Inflammatory macrophage treated with lipopolysaccharide for 4 hours (primary cell): ENCODE measurements around the gene ERMP1.
A peak's percentile ranks its signal among the peaks of the same experiment; 100 is the strongest.
"Not testable (repeated sequence)": the region's sequence is repeated elsewhere in the genome, so short reads cannot be mapped to it uniquely, and the experiment has no call there.

Experiments
- DNase-seq: peaks from one replicate; pipeline ENCODE4 v3.0.0-alpha.2; 2020

The ERMP1 gene

DNA sequence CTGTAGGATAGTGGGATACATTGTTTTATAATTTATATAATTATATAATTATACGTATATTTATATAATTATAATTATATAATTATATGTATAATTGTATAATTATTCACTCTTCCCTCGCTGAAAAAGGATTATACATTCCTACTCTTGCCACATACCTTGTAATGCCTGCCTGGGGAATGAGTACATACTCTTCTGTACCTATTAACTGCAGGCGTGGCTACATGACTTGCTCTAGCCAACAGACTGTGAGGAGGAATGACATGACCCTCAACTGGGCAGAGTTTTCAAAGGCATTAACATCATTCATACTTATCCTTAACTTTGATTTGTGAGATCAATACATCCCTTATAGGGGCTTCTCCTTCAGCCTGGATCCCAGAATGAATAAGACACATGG is 19.1 kb downstream of the ERMP1 start:
- no peak for DNase-seq

GRCh38 chr9:5811751-5812150 is 21.2 kb downstream of the ERMP1 start:
- DNase-seq, result no peak

- no peak for DNase-seq
Observed at GRCh38 chr9:5805478-5805877, 27.4 kb downstream of the ERMP1 start.

GRCh38 chr9:5801739-5802113 is 31.2 kb downstream of the ERMP1 start:
- DNase-seq, result no peak

GRCh38 chr9:5800969-5801738 is 31.8 kb downstream of the ERMP1 start:
- no peak for DNase-seq

DNA sequence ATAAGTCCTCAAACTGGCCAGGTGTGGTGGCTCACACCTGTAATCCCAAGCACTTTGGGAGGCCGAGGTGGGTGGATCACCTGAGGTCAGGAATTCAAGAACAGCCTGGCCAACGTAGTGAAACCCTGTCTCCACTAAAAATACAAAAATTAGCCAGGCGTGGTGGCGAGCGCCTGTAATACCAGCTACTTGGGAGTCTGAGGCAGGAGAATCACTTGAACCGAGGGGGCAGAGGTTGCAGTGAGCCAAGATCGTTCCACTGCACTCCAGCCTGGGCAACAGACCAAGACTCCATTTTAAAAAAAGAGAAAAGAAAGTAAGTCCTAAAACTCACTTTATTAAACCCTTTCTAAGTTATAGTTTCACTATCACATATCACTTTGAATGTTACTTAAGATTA is 32.5 kb downstream of the ERMP1 start:
- DNase-seq, result not testable (repeated sequence)

DNA sequence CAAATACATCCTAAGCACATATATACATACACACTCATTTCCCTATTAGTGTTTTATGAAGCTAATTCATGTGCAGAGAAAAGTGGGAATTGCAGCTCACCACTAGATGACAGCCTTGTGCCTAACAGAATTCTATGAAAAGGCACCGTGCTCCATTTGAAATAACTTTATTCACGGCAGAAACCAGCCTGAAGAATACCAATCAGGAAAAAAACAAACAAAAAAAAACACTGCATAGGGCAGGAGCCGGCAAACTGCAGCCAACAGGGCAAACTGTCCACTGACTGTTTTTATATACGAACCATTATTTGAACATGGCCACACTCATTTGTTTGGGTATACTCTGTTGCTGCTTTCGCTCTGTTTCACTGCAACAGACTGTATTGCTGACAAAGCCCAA is 33.6 kb downstream of the ERMP1 start:
- DNase-seq, result no peak

GRCh38 chr9:5798581-5798980 is 34.3 kb downstream of the ERMP1 start:
- no peak for DNase-seq

- DNase-seq, result no peak
Observed at GRCh38 chr9:5796298-5796697, 36.6 kb downstream of the ERMP1 start.

GRCh38 chr9:5793812-5794211 is 39.1 kb downstream of the ERMP1 start:
- DNase-seq, result no peak

GRCh38 chr9:5791870-5792269 is 41.0 kb downstream of the ERMP1 start:
- DNase-seq, result no peak

DNA sequence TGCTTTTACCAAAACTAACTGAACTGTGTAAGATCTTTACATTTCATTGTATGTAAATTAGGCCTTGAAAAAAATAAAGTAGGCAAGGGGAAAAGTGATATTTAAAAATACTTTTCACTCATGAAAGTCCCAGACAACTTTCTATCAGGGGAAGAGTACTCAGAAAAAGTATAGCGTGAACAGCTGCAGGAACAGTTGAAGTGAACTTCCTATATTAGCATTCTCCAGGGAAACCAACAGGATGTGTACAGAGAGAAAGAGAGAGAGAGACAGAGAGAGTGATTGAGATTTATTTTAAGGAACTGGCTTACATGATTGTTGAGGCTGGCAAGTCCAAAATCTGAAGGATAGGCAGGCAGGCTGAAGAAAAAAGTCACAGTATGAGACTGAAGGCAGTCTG is 42.0 kb downstream of the ERMP1 start:
- DNase-seq, result no peak

DNA sequence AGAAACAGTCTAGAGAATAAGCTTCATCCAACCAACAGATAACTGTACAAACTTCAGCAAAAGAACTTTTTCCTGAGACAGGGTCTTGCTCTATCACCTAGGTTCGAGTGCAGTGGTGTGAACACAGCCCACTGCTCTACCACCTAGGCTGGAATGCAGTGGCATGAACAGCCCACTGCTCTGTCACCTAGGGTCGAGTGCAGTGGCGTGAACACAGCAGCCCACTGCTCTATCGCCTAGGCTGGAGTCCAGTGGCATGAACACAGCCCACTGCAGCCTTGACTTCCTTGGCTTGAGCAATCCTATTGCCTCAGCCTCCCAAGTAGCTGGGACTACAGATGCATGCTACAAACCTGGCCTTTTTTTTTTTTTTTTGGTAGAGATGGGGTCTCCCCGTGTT is 43.4 kb downstream of the ERMP1 start:
- DNase-seq, result no peak

GRCh38 chr9:5787759-5788302 is 45.1 kb downstream of the ERMP1 start:
- peak; percentile 27 for DNase-seq

DNA sequence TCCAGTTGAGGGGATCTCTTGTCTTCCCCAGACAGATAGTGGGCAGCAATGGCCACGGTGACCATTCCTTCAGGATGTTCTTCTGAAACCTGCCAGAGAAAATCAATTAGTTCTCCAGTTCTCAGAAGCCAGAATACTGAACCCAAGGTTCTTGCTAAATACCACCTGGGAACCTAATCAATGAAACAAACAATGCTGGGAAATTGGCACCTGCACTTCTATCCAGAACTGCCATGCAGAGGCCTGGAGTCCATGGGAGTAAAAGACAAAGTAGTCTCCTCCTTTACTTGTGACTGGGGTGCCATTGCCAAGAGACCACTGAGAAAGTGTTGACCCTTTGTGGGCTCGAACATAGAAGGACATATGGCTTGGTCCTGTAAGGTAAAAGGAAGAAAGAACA is 45.7 kb downstream of the ERMP1 start:
- no peak for DNase-seq

DNA sequence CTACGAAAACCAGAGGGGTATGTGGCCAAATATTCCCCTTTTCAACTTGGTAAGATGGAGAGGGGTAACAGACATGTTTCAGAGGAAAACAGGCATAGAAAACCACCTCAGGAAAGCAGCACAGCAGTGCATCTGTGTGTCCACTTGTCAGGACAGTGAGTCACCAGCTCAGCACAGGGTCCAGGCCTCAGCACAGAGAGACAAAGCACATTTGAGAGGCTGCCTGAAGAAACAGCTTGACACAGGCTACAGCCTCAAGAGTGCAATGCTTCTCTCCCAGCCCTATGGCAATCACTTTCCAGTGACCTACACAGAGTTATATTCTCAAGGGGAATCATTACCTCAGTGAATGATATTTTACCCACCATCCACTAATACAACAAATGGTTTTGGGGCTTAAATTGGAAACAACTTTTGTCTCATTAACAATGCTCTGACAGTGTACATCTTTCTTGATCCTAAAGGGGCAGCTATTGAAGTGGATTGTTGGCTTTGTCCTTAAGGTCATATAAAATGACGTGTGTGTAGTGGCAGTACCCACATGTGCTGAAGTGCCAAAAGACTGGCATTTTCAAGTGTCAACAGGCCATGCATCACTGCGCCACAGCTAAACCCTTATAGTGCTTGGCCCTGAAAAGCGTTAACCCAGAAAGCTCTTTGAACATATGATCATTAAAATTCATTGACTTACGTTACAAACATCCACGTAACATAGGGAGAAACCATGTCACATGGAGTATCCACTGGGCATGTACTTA is 46.4 kb downstream of the ERMP1 start:
- no peak for DNase-seq

DNA sequence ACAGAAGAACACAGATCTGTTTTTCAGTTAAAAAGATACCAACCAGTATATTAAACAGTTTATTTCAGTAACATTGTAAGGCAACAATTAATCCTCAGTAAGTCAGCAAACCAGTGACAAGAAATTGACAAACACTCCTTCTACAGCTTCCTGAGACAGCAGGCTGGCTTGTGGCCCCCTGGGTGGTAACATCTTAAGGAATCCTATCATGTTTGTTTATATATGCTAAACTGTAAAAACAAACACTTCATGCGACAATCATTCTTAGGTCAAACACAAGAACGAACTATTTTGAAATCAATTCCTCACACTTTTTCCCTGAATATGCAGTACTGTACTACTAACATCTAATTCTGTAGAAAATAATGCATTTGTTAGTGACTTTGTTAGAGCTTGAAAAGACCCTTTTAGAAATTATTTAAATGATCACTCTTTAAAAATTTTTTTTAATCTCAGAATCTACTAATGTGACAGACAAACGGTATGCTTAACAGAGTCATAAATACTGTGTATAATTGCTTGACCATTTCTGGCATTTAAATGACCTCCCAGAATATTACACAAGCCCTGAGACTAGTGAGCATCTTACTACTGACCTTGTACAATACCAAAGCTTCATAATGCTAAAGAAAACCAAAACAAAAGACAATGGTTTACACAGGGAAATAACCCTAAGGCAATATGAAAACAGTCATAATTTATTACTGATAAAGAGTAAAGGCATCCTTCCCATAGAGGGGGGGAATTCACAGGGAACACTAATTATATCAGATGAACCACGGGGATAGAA is 48.2 kb downstream of the ERMP1 start:
- DNase-seq, result no peak

DNA sequence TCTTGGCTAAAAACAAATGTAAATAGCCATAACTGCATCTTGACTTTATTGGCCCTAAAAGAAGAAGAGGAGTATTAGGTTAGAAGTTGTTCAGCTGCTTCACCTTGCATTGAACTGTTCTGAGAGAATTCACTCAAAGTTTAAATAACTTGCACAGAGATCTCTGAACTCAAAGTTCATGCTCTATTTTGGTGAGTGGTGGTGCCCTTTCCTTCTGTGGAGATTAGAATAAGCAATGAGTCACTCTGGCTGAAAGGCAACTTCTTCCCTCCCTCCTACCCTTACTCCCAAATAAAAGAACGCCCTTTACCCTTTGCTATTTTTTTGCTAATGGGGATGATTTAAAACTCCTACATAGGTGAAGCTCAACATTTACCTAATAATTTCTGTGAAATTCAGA is 48.9 kb downstream of the ERMP1 start:
- no peak for DNase-seq

GRCh38 chr9:5783420-5783819 is 49.5 kb downstream of the ERMP1 start:
- DNase-seq, result not testable (repeated sequence)

DNA sequence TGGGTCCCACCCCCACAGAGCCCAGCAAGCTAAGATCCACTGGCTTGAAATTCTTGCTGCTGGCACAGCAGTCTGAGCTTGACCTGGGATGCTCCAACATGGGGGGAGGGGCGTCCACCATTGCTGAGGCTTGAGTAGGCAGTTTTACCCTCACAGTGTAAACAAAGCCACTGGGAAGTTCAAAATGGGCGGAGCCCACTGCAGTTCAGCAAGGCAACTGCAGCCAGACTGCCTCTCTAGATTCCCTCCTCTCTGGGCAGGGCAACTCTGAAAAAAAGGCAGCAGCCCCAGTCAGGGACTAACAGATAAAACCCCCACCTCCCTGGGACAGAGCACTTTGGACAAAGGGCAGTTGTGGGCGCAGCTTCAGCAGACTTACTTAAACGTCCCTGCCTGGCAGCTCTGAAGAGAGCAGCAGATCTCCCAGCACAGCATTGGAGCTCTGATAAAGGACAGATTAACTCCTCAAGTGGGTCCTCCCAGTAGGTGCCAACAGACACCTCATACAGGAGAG is 53.2 kb downstream of the ERMP1 start:
- DNase-seq, result not testable (repeated sequence)

- no peak for DNase-seq
Observed at GRCh38 chr9:5778805-5779204, 54.1 kb downstream of the ERMP1 start.

DNA sequence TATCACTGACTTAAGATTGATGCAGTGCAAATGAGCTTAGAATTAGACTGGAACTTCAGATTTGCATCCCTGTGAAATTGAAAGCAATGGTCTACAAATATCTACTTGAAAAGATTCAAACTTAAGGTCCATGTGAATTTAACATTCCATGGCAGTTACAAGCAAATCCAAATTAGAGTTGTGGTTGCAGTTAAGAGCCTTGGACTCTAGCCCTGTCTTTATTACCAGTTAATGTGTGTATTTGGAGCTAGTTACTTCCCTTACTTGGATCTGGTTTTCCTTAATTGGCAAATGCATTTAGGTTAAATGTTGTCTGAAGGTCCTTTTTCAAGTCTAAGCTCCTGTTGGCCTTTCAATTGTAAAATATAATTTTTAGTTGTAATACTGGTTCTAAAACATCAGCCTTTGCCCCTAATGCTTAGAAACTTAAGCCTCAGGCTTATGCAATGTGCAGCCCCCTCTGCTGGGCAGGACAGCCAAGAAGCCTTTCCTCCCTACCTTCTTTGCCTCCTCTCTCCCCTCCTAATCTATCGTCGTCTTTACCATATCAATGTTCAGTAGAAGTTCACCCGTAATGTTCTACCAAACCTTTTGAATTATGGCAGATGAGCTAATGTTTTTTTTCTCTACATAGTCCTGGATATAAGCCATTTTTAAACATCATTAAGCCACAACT is 59.5 kb downstream of the ERMP1 start:
- no peak for DNase-seq
